Heart left ventricle (tissue), 13 donors: ENCODE measurements around the gene STARD3NL.

ENCODE experiments used
- POLR2A ChIP-seq, 2 donors: fragments of 450-650 bp; IDR thresholded peaks; one replicate each; pipeline ENCODE4 v1.6.1; 2017; ENCODE audit warnings: antibody characterized with exemption in 2 of 2, mild to moderate bottlenecking in 2 of 2, moderate library complexity in 2 of 2
- TF ChIP-seq, protein P1 (sequence below), 12 donors: fragments of 200-600 bp; sonication (generic) in 4 of 12; IDR thresholded peaks; one replicate each; pipeline versions ENCODE4 v1.5.0 to v1.8.0; 2018 to 2022; ENCODE audit warnings: antibody characterized with exemption in 12 of 12, mild to moderate bottlenecking in 5 of 12
- donor health status: ischemic (EF 13 %, LVEDD 7.1; RV severe dilation, severe dysfunction).
- donor health status: DM: no; HTN: yes; CAD: no.
- donor health status: DM: no; HTN: no; CAD: no.
- donor health status: ischemic (EF 25% LVEDD 6.9; RV normal size, moderate dysfunction).
- donor health status: ischemic (EF 25% LVEDD 5.7; RV mildly dilated, moderate dysfunction).
- donor health status: ischemic (EF 35%, LVEDD 5.7; RV mildly dilated, moderate dysfunction).
- donor health status: nonischemic (EF 11% LVEDD 7.7; RV severe dilation, severe dysfunction).
- donor health status: DM: yes; HTN: yes; CAD: no.
- donor health status: PGD.
- donor health status: ischemic (EF 29% LVEDD 5.4; RV normal size, mild dysfunction).
- donor health status: nonischemic (EF 23%, LVEDD 6.1; RV moderate dilation, normal function).

DNA sequence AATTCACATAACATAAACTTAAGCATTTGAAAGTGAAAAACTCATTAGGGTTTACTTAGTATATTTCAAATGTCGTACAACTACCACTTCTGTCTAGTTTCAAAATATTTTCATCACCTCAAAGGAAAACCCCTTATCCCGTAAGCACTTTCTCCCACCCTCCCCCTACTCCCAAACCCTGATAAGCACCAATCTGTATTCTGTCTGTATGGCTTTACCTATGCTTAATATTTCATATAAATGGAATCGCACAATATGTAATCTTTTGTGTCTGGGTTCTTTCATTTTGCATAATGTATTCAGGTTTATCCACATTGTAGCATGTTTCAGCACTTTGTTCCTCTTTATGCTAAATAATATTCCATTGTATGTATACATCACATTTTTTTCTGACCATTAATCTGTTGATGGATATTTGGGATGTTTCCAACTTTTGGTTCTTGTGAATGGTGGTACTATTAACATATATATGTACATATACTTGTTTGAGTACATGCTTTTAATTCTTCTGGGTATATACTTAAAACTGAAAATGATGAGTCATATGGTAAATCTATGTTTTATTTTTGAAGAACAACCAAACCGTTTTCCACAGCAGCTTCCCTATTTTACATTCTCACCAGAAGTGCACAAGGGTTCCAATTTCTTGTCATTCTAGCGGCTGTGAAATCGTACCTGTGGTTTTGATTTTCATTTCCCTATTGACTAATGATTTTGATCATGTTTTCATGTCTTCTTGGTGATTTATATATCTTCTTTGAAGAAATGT lies 6.2 kb upstream of the STARD3NL start:
- TF ChIP-seq, protein P1, sequence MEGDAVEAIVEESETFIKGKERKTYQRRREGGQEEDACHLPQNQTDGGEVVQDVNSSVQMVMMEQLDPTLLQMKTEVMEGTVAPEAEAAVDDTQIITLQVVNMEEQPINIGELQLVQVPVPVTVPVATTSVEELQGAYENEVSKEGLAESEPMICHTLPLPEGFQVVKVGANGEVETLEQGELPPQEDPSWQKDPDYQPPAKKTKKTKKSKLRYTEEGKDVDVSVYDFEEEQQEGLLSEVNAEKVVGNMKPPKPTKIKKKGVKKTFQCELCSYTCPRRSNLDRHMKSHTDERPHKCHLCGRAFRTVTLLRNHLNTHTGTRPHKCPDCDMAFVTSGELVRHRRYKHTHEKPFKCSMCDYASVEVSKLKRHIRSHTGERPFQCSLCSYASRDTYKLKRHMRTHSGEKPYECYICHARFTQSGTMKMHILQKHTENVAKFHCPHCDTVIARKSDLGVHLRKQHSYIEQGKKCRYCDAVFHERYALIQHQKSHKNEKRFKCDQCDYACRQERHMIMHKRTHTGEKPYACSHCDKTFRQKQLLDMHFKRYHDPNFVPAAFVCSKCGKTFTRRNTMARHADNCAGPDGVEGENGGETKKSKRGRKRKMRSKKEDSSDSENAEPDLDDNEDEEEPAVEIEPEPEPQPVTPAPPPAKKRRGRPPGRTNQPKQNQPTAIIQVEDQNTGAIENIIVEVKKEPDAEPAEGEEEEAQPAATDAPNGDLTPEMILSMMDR (IDR thresholded peaks at IDR 0.05), result no peak
- no peak for TF ChIP-seq POLR2A (IDR thresholded peaks at IDR 0.05)
